Activated T-cell treated with anti-CD3 and anti-CD28 coated beads, Interleukin-2, amount 50 U/mL, for 24 hours (primary cell): ENCODE data around the gene ANKS1B.

Experiments
- DNase-seq: peaks from one replicate; pipeline ENCODE4 v3.0.0-alpha.2; 2020
- H3K27ac Mint-ChIP-seq: 2 replicates; pipeline ENCODE4 v1.8.0; 2020; ENCODE audit warnings: mild to moderate bottlenecking, mixed read lengths
- H3K27me3 Mint-ChIP-seq: 2 replicates; pipeline ENCODE4 v1.8.0; 2020; ENCODE audit warnings: mixed read lengths
- H3K36me3 Mint-ChIP-seq: 2 replicates; pipeline ENCODE4 v1.8.0; 2020; ENCODE audit warnings: low read depth, mixed read lengths
- H3K4me1 Mint-ChIP-seq: 2 replicates; pipeline ENCODE4 v1.8.0; 2020; ENCODE audit warnings: low read depth, mixed read lengths
- H3K4me3 Mint-ChIP-seq: 2 replicates; pipeline ENCODE4 v1.8.0; 2020; ENCODE audit warnings: mild to moderate bottlenecking, moderate library complexity, mixed read lengths
- H3K9me3 Mint-ChIP-seq: 2 replicates; pipeline ENCODE4 v1.8.0; 2020; ENCODE audit warnings: mixed read lengths

Gene ANKS1B

DNA sequence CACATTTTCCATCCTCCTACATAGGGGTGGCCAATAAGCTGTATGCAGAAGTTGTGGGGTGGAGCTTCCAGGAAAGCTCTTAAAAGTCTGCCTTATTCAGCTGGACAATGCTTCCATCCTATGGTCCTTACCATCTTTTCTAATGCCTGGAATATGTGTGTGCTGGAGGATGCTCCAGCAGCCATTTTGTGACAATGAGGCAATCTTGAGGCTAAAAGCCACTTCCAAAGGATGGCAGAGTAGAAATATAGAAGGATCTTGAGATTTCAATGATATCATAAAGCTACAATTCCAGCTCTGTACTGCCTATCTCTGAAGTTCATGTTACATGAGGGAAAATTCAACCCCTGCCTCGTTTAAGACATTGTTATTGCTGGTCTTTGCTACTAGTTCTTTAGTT is 1244.0 kb downstream of the ANKS1B start:
- Mint-ChIP-seq H3K4me1 (peaks cover 62% of the 10 kb centered on the region), H3K4me3 (peak overlapping the region; percentile 52), H3K9me3 (no peaks in the 10 kb centered on the region), H3K36me3 (peaks cover 2% of the 10 kb centered on the region), H3K27me3 (peaks cover 12% of the 10 kb centered on the region), H3K27ac (peak overlapping the region; percentile 97)
- DNase-seq = no peak

GRCh38 chr12:98738539-98738938 is 1246.2 kb downstream of the ANKS1B start:
- H3K27ac Mint-ChIP-seq = peak overlapping the region; percentile 66
- H3K4me1 Mint-ChIP-seq = peaks cover 62% of the 10 kb centered on the region
- H3K4me3 Mint-ChIP-seq = no peak overlapping the region
- H3K36me3 Mint-ChIP-seq = peaks cover 17% of the 10 kb centered on the region
- peaks cover 9% of the 10 kb centered on the region for H3K27me3 Mint-ChIP-seq
- no peaks in the 10 kb centered on the region for H3K9me3 Mint-ChIP-seq
- DNase-seq = no peak

DNA sequence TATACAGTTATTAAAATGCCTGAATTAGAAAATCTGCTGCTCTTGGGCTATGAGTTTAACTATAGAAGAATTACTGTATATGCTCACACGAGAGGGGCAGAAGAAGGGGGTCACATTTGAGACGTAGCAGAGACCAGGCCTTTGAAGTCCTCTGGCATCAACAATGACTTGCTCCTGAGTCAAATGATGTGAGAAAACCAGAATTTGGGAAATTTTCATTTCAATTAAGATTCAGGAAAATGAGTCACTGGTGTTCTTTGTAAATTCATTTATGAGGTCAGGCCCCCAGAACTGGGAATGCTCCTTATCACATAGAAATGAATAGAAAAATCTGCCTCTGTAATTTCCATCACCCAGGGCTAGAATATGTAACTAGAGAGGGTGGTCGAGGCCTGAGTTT is 1246.7 kb downstream of the ANKS1B start:
- Mint-ChIP-seq H3K4me3 (no peak overlapping the region), H3K27ac (peak overlapping the region; percentile 66), H3K36me3 (peaks cover 21% of the 10 kb centered on the region), H3K27me3 (peaks cover 6% of the 10 kb centered on the region), H3K4me1 (peaks cover 59% of the 10 kb centered on the region), H3K9me3 (no peaks in the 10 kb centered on the region)
- no peak for DNase-seq

- H3K27me3 Mint-ChIP-seq = peaks cover 1% of the 10 kb centered on the region
- H3K36me3 Mint-ChIP-seq = peaks cover 26% of the 10 kb centered on the region
- peaks cover 53% of the 10 kb centered on the region for H3K4me1 Mint-ChIP-seq
- DNase-seq = no peak
- no peak overlapping the region for H3K4me3 Mint-ChIP-seq
- H3K27ac Mint-ChIP-seq = no peak overlapping the region
- H3K9me3 Mint-ChIP-seq = no peaks in the 10 kb centered on the region
These were observed 1247.4 kb downstream of the ANKS1B start for GRCh38 chr12:98737322-98737712.

DNA sequence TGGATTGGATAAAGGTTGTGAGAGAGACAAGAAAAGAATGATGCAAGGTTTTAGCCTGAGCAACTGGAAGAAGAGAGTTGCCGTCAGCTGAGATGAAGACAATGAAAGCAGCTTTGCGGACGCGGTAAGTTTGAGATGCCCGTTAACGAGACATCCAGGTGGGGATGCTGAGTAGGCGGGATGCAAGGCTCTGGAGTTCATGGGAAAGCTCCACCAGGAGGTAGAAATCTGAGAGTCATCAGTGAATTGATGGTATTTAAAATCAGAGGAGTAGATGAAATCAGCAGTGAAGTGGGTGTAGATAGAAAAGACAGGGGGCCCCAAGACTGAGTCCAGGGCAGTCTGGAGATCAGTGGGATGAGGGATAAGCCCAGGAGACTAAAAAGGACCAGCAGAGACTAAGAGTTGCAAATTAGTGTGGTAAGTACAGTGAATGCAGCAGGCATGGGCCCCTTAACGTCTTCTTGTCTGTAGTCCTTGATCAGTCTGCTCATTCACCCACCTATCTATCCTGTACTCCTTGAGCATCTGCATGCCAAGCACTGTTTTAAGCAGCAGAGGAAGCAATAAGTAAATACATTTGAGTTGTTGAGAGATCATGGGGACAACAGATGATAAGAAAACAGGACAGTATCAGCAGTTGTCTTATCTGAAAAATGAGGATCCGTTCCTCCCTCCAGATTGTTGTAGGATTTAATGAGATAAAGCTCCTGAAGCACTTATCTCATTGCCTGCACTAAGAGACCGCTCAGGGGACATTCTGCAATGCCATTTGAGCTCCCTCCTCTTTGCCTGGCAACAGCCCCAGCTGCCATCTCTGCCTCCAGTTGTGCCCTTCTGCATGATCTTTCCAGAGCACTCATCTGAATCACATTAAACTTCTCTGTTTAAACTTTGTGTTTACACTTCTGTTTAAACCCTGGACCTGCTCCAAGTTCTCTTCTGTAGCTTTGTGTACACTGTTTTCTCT is 1248.1 kb downstream of the ANKS1B start:
- Mint-ChIP-seq H3K27me3 (no peaks in the 10 kb centered on the region), H3K9me3 (no peaks in the 10 kb centered on the region), H3K36me3 (peaks cover 31% of the 10 kb centered on the region), H3K4me3 (no peak overlapping the region), H3K4me1 (peaks cover 46% of the 10 kb centered on the region), H3K27ac (no peak overlapping the region)
- DNase-seq = no peak

- H3K4me3 Mint-ChIP-seq = no peak overlapping the region
- H3K4me1 Mint-ChIP-seq = peaks cover 38% of the 10 kb centered on the region
- no peak for DNase-seq
- H3K9me3 Mint-ChIP-seq = no peaks in the 10 kb centered on the region
- no peak overlapping the region for H3K27ac Mint-ChIP-seq
- no peaks in the 10 kb centered on the region for H3K27me3 Mint-ChIP-seq
- H3K36me3 Mint-ChIP-seq = peaks cover 38% of the 10 kb centered on the region
These were observed 1248.9 kb downstream of the ANKS1B start for GRCh38 chr12:98735821-98736220.

DNA sequence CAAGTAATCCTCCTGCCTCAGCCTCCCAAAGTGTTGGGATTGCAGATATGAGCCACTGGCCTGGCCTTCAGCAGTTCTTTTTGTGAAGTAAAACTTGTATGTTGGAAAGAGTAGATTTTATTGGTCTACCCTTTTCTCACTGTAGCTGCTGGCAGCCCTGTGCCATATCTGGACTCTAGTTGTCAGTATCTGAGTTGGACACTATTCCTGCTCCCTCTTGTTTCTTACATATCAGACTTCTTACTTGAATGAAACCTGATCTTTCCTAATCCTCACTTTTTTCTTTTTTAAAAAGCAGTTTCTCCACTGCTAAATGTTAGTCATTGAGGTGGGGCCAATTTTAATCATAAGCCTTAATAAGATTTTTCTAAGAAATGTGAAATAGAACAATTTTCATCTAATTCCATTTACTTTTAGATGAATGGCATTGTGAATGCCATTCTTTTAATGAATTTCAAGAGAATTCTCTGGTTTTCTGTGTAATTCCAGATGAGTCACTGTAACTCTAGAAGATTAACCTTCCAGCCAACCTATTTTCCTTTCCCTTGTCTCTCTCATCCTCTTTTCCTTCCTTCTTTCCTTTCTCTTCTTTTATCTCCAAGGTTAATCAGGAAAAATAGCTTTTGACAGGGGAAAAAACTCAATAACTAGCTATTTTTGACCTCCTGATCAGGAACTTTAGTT is 1250.9 kb downstream of the ANKS1B start:
- Mint-ChIP-seq H3K27ac (no peak overlapping the region), H3K4me3 (no peak overlapping the region), H3K27me3 (no peaks in the 10 kb centered on the region), H3K36me3 (peaks cover 53% of the 10 kb centered on the region), H3K9me3 (no peaks in the 10 kb centered on the region), H3K4me1 (peaks cover 19% of the 10 kb centered on the region)
- DNase-seq = no peak

DNA sequence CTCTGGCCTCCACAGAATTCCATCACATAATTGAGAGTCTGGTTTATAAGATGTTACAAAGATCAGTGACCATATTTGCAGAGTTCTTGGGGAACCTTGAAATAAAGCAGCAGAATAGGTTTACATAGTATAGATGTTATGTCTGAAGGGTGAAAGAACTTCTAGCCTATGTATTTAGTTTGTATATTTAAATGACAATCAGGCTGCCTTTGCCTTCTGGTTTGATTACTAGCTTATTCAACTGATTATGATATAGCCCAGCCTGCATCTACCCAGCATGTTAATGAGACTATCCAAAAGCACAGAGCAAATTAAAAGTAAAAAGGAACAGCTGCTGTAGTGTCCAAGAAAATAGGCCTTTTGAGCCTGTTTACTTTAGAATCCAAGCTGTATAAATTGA is 1254.3 kb downstream of the ANKS1B start:
- no peaks in the 10 kb centered on the region for H3K27me3 Mint-ChIP-seq
- H3K4me1 Mint-ChIP-seq = peaks cover 5% of the 10 kb centered on the region
- peaks cover 75% of the 10 kb centered on the region for H3K36me3 Mint-ChIP-seq
- no peak for DNase-seq
- no peak overlapping the region for H3K27ac Mint-ChIP-seq
- no peaks in the 10 kb centered on the region for H3K9me3 Mint-ChIP-seq
- H3K4me3 Mint-ChIP-seq = no peak overlapping the region

DNA sequence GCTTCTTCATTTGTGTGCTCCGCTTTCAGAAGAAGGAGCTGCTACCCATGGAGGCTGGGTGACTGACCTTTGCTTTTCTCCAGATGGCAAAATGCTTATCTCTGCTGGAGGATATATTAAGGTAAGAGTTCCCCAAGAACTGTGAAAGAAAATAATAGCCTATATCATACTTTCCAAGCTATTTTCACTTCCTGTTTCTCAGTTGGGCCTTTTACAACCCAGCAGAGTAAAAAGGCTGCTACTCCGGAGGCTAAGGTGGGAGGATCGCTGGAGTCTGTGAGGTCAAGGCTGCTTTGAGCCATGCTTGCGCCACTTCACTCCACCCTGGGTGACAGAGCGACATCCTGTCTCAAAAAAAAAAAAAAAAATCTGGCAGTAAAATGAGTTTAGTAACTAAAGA is 1257.5 kb downstream of the ANKS1B start:
- Mint-ChIP-seq H3K4me1 (peaks cover 12% of the 10 kb centered on the region), H3K27ac (no peak overlapping the region), H3K9me3 (no peaks in the 10 kb centered on the region), H3K36me3 (peaks cover 79% of the 10 kb centered on the region), H3K27me3 (no peaks in the 10 kb centered on the region), H3K4me3 (no peak overlapping the region)
- DNase-seq = no peak

DNA sequence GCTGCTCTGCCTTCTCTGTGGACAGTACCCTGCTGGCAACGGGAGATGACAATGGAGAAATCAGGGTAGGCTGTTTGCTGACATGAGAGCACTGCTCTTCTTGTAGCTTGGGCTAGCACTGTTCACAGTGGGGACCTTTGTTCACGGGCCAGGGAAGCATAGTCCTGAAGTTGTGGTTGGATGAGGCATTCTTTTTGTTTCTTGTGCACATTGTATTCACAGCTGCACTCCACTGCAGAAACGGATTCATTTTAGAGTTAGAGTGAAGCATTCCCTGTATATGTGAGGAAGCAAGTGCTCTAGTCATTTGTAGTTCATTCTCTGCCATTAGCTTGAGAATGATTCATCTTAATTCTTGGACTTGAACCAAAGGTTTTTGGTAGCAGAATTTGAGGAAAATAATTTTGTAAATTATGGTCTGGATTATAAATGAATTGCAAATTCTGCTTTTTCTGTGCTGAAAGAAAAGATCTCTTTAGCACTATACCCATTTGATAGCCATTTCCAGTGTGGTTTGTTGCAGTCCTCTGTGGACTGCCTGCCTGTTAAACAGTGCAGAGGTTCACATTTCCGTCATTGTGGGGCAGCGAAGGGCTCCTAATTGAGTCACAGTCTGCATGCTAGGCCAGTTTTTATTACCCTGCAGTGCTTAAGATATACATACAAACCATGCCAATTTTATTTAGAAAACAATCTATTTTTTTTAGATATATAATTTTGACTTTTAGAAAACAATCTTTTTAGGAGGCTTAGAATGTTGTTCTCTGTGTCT is 1259.1 kb downstream of the ANKS1B start:
- DNase-seq = no peak

DNA sequence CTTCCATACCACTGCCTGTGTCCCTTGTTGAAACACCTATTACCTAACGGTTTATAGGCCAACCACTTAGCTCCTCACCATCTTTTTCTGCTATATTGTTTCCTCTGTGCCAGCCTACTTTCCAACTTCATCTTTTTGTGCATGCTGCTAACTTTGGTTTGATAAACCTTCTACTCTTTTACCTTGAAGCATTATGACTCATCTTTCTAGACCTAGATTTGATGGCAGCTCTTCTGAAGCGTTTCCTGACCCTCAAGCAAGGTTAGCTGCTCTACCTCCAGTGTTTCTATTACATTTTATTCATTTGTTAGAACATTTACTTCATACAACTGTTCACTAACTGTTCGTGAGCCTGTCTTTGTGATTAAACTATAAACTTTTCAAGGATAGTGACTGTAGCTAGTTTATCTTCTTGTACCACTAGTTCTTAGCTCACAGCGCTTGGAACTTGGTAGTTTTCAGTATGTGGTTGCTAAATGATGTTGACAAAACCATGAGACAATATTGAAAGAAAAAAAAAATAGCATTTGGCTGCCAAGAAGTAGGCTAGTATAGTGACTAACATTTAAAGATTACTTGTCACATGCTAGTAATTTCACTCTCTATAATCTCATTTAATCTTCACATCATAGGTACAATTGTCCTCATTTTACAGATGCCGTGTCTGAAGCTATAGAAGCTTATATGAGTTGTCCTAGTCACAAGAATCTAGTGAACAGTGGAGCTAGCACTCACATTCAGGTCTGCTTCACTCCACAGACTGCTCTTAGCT is 1260.2 kb downstream of the ANKS1B start:
- Mint-ChIP-seq H3K4me3 (no peak overlapping the region), H3K36me3 (peaks cover 74% of the 10 kb centered on the region), H3K4me1 (peaks cover 12% of the 10 kb centered on the region), H3K27ac (peak overlapping the region; percentile 1), H3K9me3 (no peaks in the 10 kb centered on the region), H3K27me3 (no peaks in the 10 kb centered on the region)
- no peak for DNase-seq

More for the DNA sequence above, 1259.1 kb downstream of the ANKS1B start:
- Mint-ChIP-seq H3K4me1 (peaks cover 12% of the 10 kb centered on the region), H3K9me3 (no peaks in the 10 kb centered on the region), H3K36me3 (peaks cover 76% of the 10 kb centered on the region), H3K4me3 (no peak overlapping the region), H3K27ac (no peak overlapping the region), H3K27me3 (no peaks in the 10 kb centered on the region)

DNA sequence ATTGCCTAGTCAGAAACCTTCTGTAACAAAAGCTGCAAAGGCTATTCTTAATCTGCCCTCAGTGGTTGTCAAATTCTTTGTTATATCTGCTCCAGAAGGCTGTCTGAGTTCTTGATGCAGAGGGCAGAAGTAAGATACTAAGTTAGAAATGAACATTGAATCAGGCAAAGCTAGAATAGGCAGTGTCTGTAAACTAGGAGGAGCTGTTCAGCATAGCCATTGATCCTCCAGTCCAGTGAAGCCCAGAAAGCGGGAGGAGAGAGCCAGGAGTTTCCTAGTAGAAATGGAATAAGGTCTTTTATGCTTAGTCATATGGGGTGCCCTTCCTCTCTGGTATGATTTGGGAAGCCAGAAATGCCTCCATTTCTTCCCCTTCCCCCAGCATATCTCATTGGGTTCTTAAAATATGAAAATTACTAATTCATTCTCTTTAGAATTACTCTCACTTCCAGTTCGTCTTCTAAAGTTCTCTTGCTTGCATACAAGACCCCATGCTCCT is 1263.5 kb downstream of the ANKS1B start:
- H3K27me3 Mint-ChIP-seq = no peaks in the 10 kb centered on the region
- H3K4me1 Mint-ChIP-seq = peaks cover 12% of the 10 kb centered on the region
- H3K4me3 Mint-ChIP-seq = no peak overlapping the region
- H3K9me3 Mint-ChIP-seq = no peaks in the 10 kb centered on the region
- H3K36me3 Mint-ChIP-seq = peaks cover 63% of the 10 kb centered on the region
- H3K27ac Mint-ChIP-seq = peak overlapping the region; percentile 63
- no peak for DNase-seq

- DNase-seq = no peak
- Mint-ChIP-seq H3K27me3 (no peaks in the 10 kb centered on the region), H3K36me3 (peaks cover 57% of the 10 kb centered on the region), H3K4me3 (no peak overlapping the region), H3K9me3 (no peaks in the 10 kb centered on the region), H3K27ac (no peak overlapping the region), H3K4me1 (peaks cover 6% of the 10 kb centered on the region)
These were observed 1264.9 kb downstream of the ANKS1B start for GRCh38 chr12:98719515-98720504.
